Neural progenitor cell (in vitro differentiated cells): ENCODE measurements around the gene PLA2G4F.

ENCODE experiments used
- CTCF ChIP-seq: fragments of 200-600 bp; sonication (generic); IDR thresholded peaks from 2 replicates; pipeline ENCODE4 v1.5.1; 2017; ENCODE audit warnings: antibody characterized with exemption, mild to moderate bottlenecking
- EZH2 ChIP-seq: fragments of 200-600 bp; sonication (generic); IDR thresholded peaks from 2 replicates; pipeline ENCODE4 v1.6.1; 2017; ENCODE audit warnings: antibody characterized with exemption, mild to moderate bottlenecking, moderate library complexity
- EZH2phosphoT487 ChIP-seq: fragments of 200-600 bp; sonication (generic); IDR thresholded peaks from 2 replicates; pipeline ENCODE4 v1.6.1; 2017; ENCODE audit warnings: antibody characterized with exemption

DNA sequence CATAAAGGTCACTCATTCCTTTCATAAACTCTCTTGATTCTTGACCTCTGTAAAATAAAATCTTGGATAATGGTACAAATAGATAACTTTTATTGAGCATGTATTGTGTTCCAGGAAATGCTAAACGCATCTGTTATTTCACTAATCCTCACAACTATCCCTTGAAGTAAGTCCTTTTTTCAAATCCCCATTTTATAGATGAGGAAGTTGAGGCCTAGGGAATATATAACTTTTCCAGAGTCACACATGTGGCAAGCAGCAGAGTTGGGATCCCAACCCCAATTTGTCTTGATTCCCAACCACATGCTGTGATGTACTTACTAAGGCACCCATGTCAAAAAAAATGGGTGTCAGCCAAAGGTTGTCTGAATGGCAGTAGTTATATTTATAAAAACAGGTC is 45.4 kb upstream of the PLA2G4F start:
- TF ChIP-seq EZH2 (no peak), CTCF (no peak), EZH2phosphoT487 (no peak)
